Ureter (tissue), 1 donor: Measurements from ENCODE around the gene RFPL1. TPM values are rescaled to one million over a fixed set of nuclear protein-coding genes. Genes with fewer than 3 reads are reported as not detected.
"Not testable (repeated sequence)": the region's sequence is repeated elsewhere in the genome, so short reads cannot be mapped to it uniquely, and the experiment has no call there.

ENCODE experiments used
- DNase-seq: peaks from one replicate; pipeline ENCODE4 v3.0.0-alpha.2; 2020; ENCODE audit warnings: low spot score
- total RNA-seq: library from RNA; stranded (reverse); gene quantifications from one replicate; pipeline ENCODE4 v1.2.4, GENCODE V29; 2023
- donor health status: DM: yes; HTN: yes; CAD: no.

Gene RFPL1
- total RNA-seq, 1 donor from 2014 or later, result not detected

GRCh38 chr22:29478326-29479276 is 40.2 kb downstream of the RFPL1 start:
- DNase-seq, result no peak

GRCh38 chr22:29479417-29480261 is 41.3 kb downstream of the RFPL1 start, which contains the start of gene NEFH:
NEFH (plus strand) TSS chr22:29480218; CDS start chr22:29480263, 45 bp downstream.
- no peak for DNase-seq

- no peak for DNase-seq
Measured at GRCh38 chr22:29480262-29480511, 41.8 kb downstream of the RFPL1 start.

GRCh38 chr22:29480512-29481264 is 42.3 kb downstream of the RFPL1 start:
- no peak for DNase-seq

- no peak for DNase-seq
Measured at GRCh38 chr22:29481265-29482000, 43.0 kb downstream of the RFPL1 start.

GRCh38 chr22:29482253-29482652 is 43.9 kb downstream of the RFPL1 start:
- no peak for DNase-seq

GRCh38 chr22:29482726-29483125 is 44.3 kb downstream of the RFPL1 start:
- DNase-seq, result no peak

- DNase-seq, result no peak
Measured at GRCh38 chr22:29483254-29483653, 44.9 kb downstream of the RFPL1 start.

GRCh38 chr22:29484642-29485041 is 46.3 kb downstream of the RFPL1 start:
- no peak for DNase-seq

- DNase-seq, result no peak
Measured at GRCh38 chr22:29485448-29485847, 47.1 kb downstream of the RFPL1 start.

- DNase-seq, result no peak
Measured at GRCh38 chr22:29487426-29487986, 49.1 kb downstream of the RFPL1 start.

GRCh38 chr22:29489127-29489780 is 50.9 kb downstream of the RFPL1 start:
- DNase-seq, result not testable (repeated sequence)

- no peak for DNase-seq
Measured at GRCh38 chr22:29491012-29491411, 52.6 kb downstream of the RFPL1 start.

Other genes starting within 250 kb of the RFPL1 start
- 2.4 TPM for gene EMID1, start 232.7 kb upstream of the RFPL1 start, total RNA-seq
- 24.4 TPM for gene RHBDD3, start 170.6 kb upstream of the RFPL1 start, total RNA-seq
- gene EWSR1, start 170.3 kb upstream of the RFPL1 start, total RNA-seq, result 284 TPM
- gene GAS2L1, start 131.9 kb upstream of the RFPL1 start, total RNA-seq, result 15.6 TPM
- gene RASL10A, start 122.9 kb upstream of the RFPL1 start, total RNA-seq, result 5.3 TPM
- 173 TPM for gene AP1B1, start 50.0 kb upstream of the RFPL1 start, total RNA-seq
- gene NEFH, start 41.6 kb downstream of the RFPL1 start, total RNA-seq, result 0.86 TPM
- gene THOC5, start 115.2 kb downstream of the RFPL1 start, total RNA-seq, result 42.4 TPM
- 67.8 TPM for gene NIPSNAP1, start 142.5 kb downstream of the RFPL1 start, total RNA-seq
- gene NF2, start 165.1 kb downstream of the RFPL1 start, total RNA-seq, result 45.0 TPM